Germinal center (tissue), 1 donor: ENCODE measurements around the gene WDR36.

ENCODE experiments used
- DNase-seq: peaks from one replicate; pipeline ENCODE4 v3.0.0; 2012; ENCODE audit warnings: mixed read lengths, low spot score

WDR36 gene

DNA sequence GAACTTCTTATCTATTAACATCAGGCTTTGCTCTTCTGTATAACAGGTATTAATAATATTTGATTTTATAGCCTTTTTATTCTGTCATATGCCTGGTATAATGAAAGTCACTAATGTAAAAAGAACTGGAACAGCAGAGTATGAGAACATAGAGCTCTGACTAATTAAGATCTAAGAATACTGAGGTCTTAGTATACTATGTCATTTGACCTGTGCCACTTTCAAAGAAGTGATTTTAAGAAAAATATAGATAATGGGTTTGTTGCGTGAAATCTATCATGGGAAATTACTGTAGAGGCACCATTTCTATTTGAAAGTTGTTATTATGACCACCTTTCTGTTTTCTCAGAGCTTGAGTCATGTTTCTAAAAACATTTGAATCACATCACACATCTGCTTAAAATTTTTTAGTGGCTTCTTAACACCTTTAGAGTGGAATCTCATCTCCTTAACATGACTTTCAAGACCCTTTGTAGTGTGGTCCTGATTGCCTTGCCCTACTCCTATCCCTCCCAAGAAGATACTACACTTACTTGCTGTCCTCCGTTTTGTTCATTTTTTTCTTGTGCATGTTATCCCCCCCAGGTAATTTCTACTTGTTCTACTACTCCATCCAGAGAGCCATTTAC, 14.3 kb downstream of the WDR36 start:
- no peak for DNase-seq

GRCh38 chr5:111107371-111107770, 15.2 kb downstream of the WDR36 start:
- no peak for DNase-seq

DNA sequence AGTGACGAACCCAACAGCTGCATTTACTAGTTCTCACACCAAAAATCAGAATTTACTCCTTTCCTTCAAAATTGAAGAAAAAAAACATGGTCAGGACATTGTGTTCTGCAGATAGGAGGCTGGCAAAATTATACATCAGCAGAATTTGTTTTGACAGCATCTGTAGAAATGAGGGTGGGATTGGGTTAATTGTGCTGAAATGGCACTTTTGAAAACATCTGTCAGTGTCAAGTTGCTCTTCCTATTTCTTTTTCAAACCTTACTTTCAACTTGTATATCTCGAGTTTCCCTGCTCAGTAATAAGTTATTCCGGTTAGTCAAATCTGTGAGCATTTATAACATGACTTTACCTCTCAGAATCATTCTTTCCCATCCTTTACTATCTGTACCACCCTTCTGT, 19.8 kb downstream of the WDR36 start:
- DNase-seq, result no peak

DNA sequence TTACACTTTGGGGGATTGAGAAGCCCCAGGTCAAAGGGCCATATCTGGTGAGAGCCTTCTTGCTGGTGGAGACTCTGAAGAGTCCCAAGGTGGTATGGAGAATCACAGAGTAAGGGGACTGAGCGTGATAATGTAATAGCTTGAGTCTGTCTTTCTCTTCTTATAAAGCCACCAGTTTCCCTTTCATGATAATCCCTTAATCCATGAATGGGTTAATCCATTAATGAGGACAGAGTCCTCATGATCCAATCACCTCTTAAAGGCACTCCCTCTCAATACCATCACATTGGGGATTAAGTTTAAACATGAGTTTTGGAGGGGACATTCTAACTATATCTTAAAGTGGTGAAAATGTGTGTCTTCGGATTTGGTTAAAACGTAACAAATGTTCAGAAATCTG, 21.5 kb downstream of the WDR36 start:
- no peak for DNase-seq

DNA sequence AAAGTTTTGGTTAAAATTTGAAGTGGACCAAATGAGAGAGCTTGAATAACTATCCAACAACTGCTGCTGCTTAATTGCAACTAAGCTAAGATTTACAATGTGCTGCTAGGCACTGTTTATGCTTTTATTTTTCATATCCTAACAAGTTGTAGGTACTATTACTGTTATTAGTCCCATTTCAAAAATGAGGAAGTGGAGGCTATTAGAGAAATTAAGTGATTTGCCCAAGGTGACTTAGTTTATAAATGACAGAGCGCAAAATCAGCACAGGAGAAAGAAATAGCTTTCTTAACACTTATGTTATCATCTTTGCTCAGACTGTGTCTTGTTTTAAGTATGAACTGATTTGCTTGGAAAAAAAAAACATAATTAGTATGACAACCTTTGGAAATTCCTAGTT, 23.1 kb downstream of the WDR36 start:
- no peak for DNase-seq

DNA sequence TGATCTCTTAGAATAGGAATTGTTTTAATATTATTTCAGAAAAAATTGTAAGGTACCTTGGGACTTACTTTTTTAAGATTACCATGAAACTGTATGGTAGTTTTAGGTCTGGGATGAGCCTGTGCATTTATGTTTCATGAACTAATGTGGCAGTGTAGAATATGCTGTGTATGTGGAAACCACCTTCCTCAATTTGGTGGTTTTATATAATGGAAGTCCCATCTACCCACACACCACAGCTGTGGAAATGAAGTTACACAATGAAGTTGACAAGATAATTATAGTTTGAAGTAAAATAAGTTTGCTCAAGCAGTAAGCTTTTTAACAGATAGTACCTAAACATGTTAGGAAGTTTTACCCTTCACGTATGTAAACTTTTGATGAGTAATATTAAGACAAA, 24.4 kb downstream of the WDR36 start:
- DNase-seq, result no peak

DNA sequence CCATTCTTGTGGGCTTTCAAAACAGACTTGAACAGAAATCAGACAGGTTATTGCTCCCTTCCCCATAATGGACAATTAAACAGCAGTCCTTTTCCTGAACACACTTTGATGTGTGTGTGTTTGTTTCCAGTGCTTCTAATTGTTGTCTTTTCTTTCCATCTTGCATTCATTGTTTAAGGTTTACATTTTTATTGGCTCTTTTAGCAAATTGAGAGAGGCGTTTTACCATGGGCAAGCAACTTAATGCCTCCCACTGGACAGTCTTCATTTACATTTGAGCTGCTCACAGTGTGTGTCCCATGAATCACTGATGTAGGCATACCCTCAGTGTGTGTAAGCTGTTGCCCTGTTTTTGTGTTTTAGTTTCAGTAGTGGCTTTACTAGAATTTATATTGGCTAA, 25.0 kb downstream of the WDR36 start:
- DNase-seq, result no peak

DNA sequence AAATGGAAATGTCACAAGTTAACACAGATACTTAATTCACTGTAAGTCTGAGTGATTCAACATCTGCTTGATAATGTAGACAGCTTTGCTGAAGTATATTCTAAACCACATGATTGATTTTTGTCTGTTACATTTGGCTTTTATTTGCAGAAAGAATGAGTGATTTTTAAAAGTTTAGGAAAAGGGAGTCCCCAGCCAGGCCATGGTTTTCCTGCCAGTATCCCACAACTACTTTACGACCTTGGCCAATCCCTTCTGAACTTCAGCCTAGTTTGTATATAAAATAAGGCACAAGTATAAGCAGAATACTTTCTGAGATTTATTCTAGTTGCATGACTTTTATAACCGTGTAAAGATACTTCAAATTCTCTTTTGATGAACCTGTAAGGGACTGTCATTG, 27.1 kb downstream of the WDR36 start:
- no peak for DNase-seq

GRCh38 chr5:111119856-111120255, 27.7 kb downstream of the WDR36 start:
- no peak for DNase-seq

GRCh38 chr5:111120911-111121310, 28.8 kb downstream of the WDR36 start:
- DNase-seq, result no peak

GRCh38 chr5:111121926-111122325, 29.8 kb downstream of the WDR36 start:
- DNase-seq, result no peak

DNA sequence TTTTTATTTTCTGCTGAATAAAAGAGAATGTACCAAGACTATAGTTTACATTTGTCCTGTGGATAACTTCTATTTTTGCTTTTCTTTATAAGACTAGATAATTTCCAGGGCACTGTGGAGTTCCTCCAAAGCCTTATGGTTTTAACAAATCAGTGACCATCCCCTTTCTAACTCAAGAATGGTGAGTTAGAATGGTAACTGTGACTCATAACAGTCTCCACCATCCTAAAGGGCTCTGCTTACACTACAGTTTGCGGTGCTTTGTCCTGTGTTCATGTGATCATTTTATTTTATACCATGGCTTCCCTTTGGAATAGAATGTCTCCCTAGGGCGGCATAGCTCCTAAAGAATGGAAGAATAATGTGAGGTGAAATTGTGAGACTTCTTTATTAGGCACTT, 30.2 kb downstream of the WDR36 start:
- DNase-seq, result no peak

DNA sequence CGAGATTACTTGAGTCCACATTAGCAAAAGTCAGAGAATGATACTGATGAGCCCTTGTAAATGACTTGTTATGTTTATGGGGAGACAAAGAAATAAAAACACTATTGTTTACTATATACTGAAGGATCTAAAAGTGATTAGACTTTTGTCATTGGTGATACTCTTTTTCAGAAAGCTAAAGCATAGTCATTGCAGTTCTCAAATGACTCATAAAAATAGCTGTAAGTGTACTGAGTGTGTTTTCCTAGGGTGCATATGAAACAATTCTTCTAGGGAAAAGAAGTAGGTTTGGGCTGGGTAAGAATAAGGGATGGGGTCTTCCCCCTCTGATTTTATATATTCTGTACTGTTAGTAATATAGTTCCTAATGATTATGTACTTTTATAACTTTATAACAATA, 32.6 kb downstream of the WDR36 start:
- DNase-seq, result no peak

DNA sequence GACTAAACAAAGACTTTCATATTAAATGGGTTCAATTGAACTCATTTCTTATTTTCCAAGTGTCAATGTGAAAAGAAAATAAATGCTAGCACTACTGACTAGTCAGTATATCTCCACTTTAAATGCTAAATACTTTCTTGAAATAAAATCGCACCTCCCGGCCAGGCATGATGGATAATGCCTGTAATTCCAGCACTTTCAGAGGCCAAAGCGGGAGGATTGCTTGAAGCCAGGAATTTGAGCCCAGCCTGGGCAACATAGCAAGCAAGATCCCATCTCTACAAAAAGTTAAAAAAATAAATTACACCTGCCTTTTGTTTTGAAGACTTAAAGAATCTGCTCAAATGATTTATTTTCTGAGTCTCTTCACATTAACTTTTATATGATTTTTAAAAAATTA, 34.7 kb downstream of the WDR36 start:
- DNase-seq, result no peak

DNA sequence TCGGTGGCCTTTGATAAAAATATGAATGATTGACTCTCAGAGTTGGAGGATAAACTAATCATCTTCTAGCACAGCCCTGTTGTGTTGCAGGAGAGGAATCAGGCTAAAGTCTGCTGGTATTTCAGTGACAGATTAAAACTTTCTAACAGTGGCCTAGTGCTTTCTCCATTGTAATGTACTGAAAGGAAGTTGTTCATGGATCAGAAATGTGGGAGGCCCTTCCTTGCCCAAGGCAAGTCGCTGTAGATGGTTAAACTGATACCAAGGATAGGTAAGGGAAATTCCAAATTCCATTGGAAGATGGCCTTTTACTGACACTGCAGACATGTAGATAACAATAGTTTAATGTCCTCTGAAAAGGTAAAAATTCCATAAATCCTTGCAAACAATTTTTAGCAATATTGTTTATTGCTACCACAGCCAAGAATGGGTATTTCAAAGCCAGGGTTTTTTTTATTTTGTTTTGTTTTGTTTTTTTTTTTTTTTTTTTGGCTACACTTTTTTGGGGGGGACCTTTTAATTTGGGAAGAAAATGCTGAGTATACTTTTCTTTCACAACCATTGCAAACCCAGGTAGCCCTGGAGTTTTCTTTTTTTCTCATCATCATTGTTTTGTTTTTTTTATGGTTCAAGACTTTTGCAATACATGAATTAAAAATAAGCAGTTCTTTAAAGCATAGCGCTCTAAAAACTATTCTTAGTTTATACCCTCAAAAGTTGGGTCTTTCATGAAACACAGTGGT, 35.5 kb downstream of the WDR36 start:
- no peak for DNase-seq

DNA sequence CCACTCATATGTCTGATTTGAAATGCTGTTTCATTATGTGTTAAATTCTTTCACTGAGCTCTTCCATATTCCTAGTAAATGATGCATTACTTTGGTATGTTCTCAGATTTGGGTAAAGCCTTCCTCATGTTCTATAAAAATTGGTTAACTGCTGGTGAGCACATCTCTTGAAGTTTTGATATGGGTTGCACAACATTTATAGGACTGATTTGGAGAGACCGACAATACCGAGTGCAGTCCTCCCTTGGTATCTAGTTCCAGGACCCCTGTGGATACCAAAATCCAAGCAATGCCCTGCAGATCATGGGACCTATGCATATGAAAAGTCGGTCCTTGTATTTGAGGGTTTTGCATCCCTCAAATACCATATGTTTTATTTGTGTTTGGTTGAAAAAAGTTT, 37.8 kb downstream of the WDR36 start:
- DNase-seq, result no peak

- no peak for DNase-seq
Measured at GRCh38 chr5:111131356-111131755, 39.2 kb downstream of the WDR36 start.

GRCh38 chr5:111132076-111132475, 39.9 kb downstream of the WDR36 start:
- no peak for DNase-seq

- no peak for DNase-seq
Measured at GRCh38 chr5:111132731-111133435, 40.7 kb downstream of the WDR36 start.

DNA sequence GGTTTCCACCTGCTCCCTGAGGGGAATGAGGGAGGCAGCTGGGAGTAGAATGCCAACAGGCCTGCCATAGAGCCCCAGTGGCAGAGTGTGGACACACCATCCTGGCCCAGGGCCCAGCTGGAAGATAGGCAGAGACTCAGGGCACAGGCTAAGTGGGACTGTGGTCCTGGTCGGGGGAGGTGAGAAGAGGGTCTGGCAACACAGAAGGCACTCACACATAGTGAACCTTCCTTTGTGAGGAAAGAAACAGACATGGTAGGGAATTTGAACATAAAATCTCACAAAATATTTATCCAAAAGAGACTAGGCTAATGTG, 41.2 kb downstream of the WDR36 start:
- no peak for DNase-seq

DNA sequence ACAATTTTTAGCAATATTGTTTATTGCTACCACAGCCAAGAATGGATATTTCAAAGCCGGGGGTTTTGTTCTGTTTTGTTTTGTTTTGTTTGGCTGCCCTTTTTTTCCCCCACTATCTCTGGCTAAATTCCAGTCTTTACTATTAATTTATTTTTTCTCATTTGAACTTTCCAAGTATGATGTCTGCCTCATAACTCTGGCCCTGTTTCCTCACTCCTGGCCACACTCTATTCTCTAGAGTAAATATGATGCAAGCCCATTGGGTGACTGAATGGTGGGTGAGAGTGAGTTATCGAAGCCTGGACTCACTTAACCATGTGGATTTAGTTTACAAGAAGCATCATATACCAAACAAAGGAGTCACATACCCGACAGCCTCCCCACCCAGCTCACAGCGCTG, 41.9 kb downstream of the WDR36 start:
- no peak for DNase-seq

- DNase-seq, result no peak
Measured at GRCh38 chr5:111134864-111135263, 42.7 kb downstream of the WDR36 start.

DNA sequence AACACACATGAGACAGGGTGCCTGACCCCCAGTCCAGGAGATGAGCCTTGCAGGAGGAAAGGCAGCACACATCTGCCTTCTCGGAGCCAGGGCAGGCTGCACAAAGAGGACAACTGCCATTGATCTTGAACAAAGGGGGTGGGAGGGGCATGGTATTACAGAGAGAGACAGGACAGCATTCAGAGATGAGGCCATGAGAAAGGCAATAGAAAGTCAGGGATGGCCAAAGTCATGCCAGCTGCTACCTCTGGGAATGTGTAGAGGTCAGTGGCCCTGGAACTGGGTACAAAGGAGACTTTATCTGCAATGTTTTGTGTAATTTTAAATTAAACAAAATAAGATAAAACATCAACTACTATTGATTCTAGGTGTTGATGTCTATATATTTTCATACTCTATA, 43.2 kb downstream of the WDR36 start:
- DNase-seq, result no peak

DNA sequence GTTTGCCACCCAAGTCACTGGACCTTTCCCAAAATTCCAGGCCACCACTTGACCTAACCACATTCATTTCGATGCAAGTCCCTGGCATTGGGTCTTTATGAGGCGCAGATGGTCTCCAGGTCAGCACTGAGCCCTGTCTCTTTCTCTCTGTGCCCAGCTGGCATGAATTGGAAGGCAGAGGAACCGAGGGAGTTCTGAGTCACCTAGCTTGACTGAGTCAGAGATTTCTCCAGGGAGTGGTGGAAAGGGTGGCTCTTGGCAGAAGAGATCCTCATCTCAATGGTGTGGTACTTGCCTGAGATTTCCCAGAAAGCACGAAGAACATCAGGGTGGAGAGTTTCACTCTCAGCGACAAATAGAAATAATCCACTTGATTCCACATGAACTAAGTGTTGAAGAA, 43.8 kb downstream of the WDR36 start:
- no peak for DNase-seq
